Heart left ventricle (tissue), 16 donors: ENCODE data around the gene EMX1. TPM values are rescaled to one million over a fixed set of nuclear protein-coding genes. Genes with fewer than 3 reads are reported as not detected.

Experiments
- ATAC-seq, 4 donors: fragments of 200-7000 bp; cut with Tn5 transposase; one replicate each; pipeline ENCODE4 v1.9.1; 2020 to 2022; ENCODE audit warnings: moderate library complexity in 4 of 4, mild to moderate bottlenecking in 3 of 4, moderate number of reproducible peaks in 1 of 4
- DNase-seq, 5 donors: peaks; one replicate each; pipeline ENCODE4 v3.0.0-alpha.2; 2020
- H3K27ac ChIP-seq, 12 donors: fragments of 200-600 bp; sonication (generic) in 4 of 12; one replicate each; pipeline versions ENCODE4 v1.5.0 to v1.8.0; 2016 to 2022; ENCODE audit warnings: mild to moderate bottlenecking in 2 of 12
- H3K27me3 ChIP-seq, 9 donors: fragments of 200-600 bp; sonication (generic) in 2 of 9; one replicate each; pipeline versions ENCODE4 v1.5.1 to v1.8.0; 2016 to 2022; ENCODE audit warnings: mild to moderate bottlenecking in 3 of 9
- H3K36me3 ChIP-seq, 9 donors: fragments of 200-600 bp; sonication (generic) in 2 of 9; one replicate each; pipeline versions ENCODE4 v1.5.0 to v1.8.0; 2018 to 2022; ENCODE audit warnings: mild to moderate bottlenecking in 2 of 9
- H3K4me1 ChIP-seq, 12 donors: fragments of 200-600 bp; sonication (generic) in 4 of 12; one replicate each; pipeline versions ENCODE4 v1.5.0 to v1.8.0; 2016 to 2022; ENCODE audit warnings: mild to moderate bottlenecking in 3 of 12
- H3K4me3 ChIP-seq, 12 donors: fragments of 200-600 bp; sonication (generic) in 4 of 12; one replicate each; pipeline versions ENCODE4 v1.5.0 to v1.8.0; 2017 to 2022; ENCODE audit warnings: mild to moderate bottlenecking in 9 of 12, moderate library complexity in 4 of 12
- H3K9me3 ChIP-seq, 12 donors: fragments of 200-600 bp; sonication (generic) in 4 of 12; one replicate each; pipeline versions ENCODE4 v1.5.0 to v1.8.0; 2016 to 2022; ENCODE audit warnings: mild to moderate bottlenecking in 1 of 12
- CTCF ChIP-seq, 12 donors: fragments of 200-600 bp; sonication (generic) in 4 of 12; IDR thresholded peaks; one replicate each; pipeline versions ENCODE4 v1.5.0 to v1.8.0; 2018 to 2022; ENCODE audit warnings: antibody characterized with exemption in 12 of 12, mild to moderate bottlenecking in 5 of 12
- POLR2A ChIP-seq, 2 donors: fragments of 450-650 bp; IDR thresholded peaks; one replicate each; pipeline ENCODE4 v1.6.1; 2017; ENCODE audit warnings: antibody characterized with exemption in 2 of 2, mild to moderate bottlenecking in 2 of 2, moderate library complexity in 2 of 2
- WGBS, 4 donors: extraction: QIAGEN DNeasy Blood & Tissue Kit in 2 of 4; methylation state at CpG; one replicate each; pipeline versions ENCODE4 v1.1.5 to v1.1.7; 2013 to 2018; 5-methylcytosine and 5-hydroxymethylcytosine counted together
- intact Hi-C, 10 donors: fragments of 100-400 bp; cut with DNase I; formaldehyde crosslinking; loops; one replicate each; pipeline versions ENCODE4 v1.11.1 to v1.14.2; 2022
- polyA plus RNA-seq, 2 donors: library from polyadenylated mRNA; stranded (reverse); fragments of 200-250 nt; gene quantifications; one replicate each; pipeline ENCODE4 v1.2.3, GENCODE V29; 2013
- total RNA-seq, 9 donors: library from RNA; depleted of rRNA in 2 of 9; stranded (reverse); fragments of >200 nt in 2 of 9; fragmentation: NEBNext Ultra II Directional in 3 of 9; extraction: Animal tissue kit (Norgen Biotek cat#: 25700) in 3 of 9; gene quantifications; one replicate each; pipeline versions ENCODE4 v1.1.0 to v1.2.4, GENCODE V29; 2016 to 2023
- donor health status: ischemic (EF 13 %, LVEDD 7.1; RV severe dilation, severe dysfunction).
- donor health status: healthy with polysubstance abuse.
- donor health status: DM: no; HTN: yes; CAD: no.
- donor health status: DM: no; HTN: no; CAD: no.
- donor health status: ischemic (EF 25% LVEDD 6.9; RV normal size, moderate dysfunction).
- donor health status: ischemic (EF 25% LVEDD 5.7; RV mildly dilated, moderate dysfunction).
- donor health status: healthy.
- donor health status: DM: yes; HTN: yes; CAD: no.
- donor health status: ischemic (EF 35%, LVEDD 5.7; RV mildly dilated, moderate dysfunction).
- donor health status: nonischemic (EF 11% LVEDD 7.7; RV severe dilation, severe dysfunction).
- donor health status: DM: yes; HTN: yes; CAD: no.
- donor health status: PGD.
- donor health status: ischemic (EF 29% LVEDD 5.4; RV normal size, mild dysfunction).
- donor health status: nonischemic (EF 23%, LVEDD 6.1; RV moderate dilation, normal function).

The EMX1 gene
- total and polyA plus RNA-seq, 11 donors, result not detected

- peak overlapping the region in 2 of 12 donors; percentile 7 to 9 for H3K4me3 ChIP-seq
- no peaks in the 10 kb centered on the region for H3K36me3 ChIP-seq
- DNase-seq (peak in 1 of 5 donors; percentile 61), ATAC-seq (peak in 1 of 4 donors; percentile 18)
- H3K27ac ChIP-seq, result no peak overlapping the region
- 2 to 7% (median 3%) methylated on average over 22 to 61 of the region's 61 CpGs for WGBS, 4 donors
- H3K27me3 ChIP-seq, result peaks cover 68 to 100% (median 95%) of the 10 kb centered on the region in 9 donors
- TF ChIP-seq POLR2A (IDR thresholded peaks at IDR 0.05) (no peak), CTCF (IDR thresholded peaks at IDR 0.05) (no peak)
- intact Hi-C loops, result no loop called here
- no peaks in the 10 kb centered on the region for H3K9me3 ChIP-seq
- peaks cover 0 to 31% (median 22%) of the 10 kb centered on the region in 12 donors for H3K4me1 ChIP-seq
These were observed 7.3 kb downstream of the EMX1 start for GRCh38 chr2:72924353-72925240.

GRCh38 chr2:72925328-72925943, 8.1 kb downstream of the EMX1 start:
- Histone ChIP-seq H3K9me3 (no peaks in the 10 kb centered on the region), H3K4me1 (peaks cover 0 to 23% (median 16%) of the 10 kb centered on the region in 12 donors), H3K27me3 (peaks cover 59 to 99% (median 87%) of the 10 kb centered on the region in 9 donors), H3K4me3 (no peak overlapping the region), H3K36me3 (no peaks in the 10 kb centered on the region), H3K27ac (no peak overlapping the region)
- DNase-seq (no peak), ATAC-seq (no peak)
- intact Hi-C loops, result no loop called here
- WGBS, 4 donors, result 4 to 10% (median 8%) methylated on average over 26 of the region's 26 CpGs
- no peak for TF ChIP-seq POLR2A (IDR thresholded peaks at IDR 0.05)
- no peak for TF ChIP-seq CTCF (IDR thresholded peaks at IDR 0.05)

- Histone ChIP-seq H3K27ac (no peak overlapping the region), H3K9me3 (no peaks in the 10 kb centered on the region), H3K27me3 (peaks cover 50 to 99% (median 78%) of the 10 kb centered on the region in 9 donors), H3K36me3 (no peaks in the 10 kb centered on the region), H3K4me3 (no peak overlapping the region), H3K4me1 (peaks cover 0 to 16% (median 12%) of the 10 kb centered on the region in 12 donors)
- ATAC-seq (no peak), DNase-seq (no peak)
- TF ChIP-seq POLR2A (IDR thresholded peaks at IDR 0.05) (no peak), CTCF (IDR thresholded peaks at IDR 0.05) (no peak)
- intact Hi-C loops, result no loop called here
- WGBS, 4 donors, result 15 to 25% (median 23%) methylated on average over 4 of the region's 4 CpGs
These were observed 9.0 kb downstream of the EMX1 start for GRCh38 chr2:72926368-72926767.

GRCh38 chr2:72926811-72927465, 9.6 kb downstream of the EMX1 start:
- no peaks in the 10 kb centered on the region for H3K9me3 ChIP-seq
- no peak for ATAC-seq
- DNase-seq, result no peak
- TF ChIP-seq CTCF (IDR thresholded peaks at IDR 0.05) (no peak), POLR2A (IDR thresholded peaks at IDR 0.05) (no peak)
- intact Hi-C loops, result no loop called here
- H3K4me1 ChIP-seq, result peaks cover 0 to 16% (median 12%) of the 10 kb centered on the region in 12 donors
- no peaks in the 10 kb centered on the region for H3K36me3 ChIP-seq
- H3K27ac ChIP-seq, result no peak overlapping the region
- H3K27me3 ChIP-seq, result peaks cover 46 to 99% (median 72%) of the 10 kb centered on the region in 9 donors
- WGBS, 4 donors, result 50 to 72% (median 59%) methylated on average over 6 of the region's 6 CpGs
- H3K4me3 ChIP-seq, result no peak overlapping the region
